Lower leg skin (tissue), 3 donors: ENCODE data around the gene SNX9.

Experiments used
- CTCF ChIP-seq, 3 donors: fragments of 450-650 bp; IDR thresholded peaks; one replicate each; pipeline ENCODE4 v1.5.1; 2016; ENCODE audit warnings: antibody characterized with exemption in 3 of 3, mild to moderate bottlenecking in 3 of 3, moderate library complexity in 2 of 3
- POLR2A ChIP-seq, 2 donors: fragments of 450-650 bp; IDR thresholded peaks; one replicate each; pipeline ENCODE4 v1.6.1; 2016 to 2017; ENCODE audit warnings: antibody characterized with exemption in 2 of 2, mild to moderate bottlenecking in 1 of 2, moderate library complexity in 1 of 2

- TF ChIP-seq CTCF (IDR thresholded peaks at IDR 0.05) (no peak), POLR2A (IDR thresholded peaks at IDR 0.05) (no peak)
Observed at GRCh38 chr6:157981395-157982101, 158.5 kb downstream of the SNX9 start, which contains the start of gene SYNJ2.
